ENCODE results near the gene ADAM30. TPM values are rescaled to one million over a fixed set of nuclear protein-coding genes. Genes with fewer than 3 reads are reported as not detected.

ADAM30 gene
- polyA plus RNA-seq, 2 donors: not detected

GRCh38 chr1:119879510-119880434 lies 16.5 kb downstream of the ADAM30 start:
- H3K27ac ChIP-seq (ENCODE audit: low read depth in 2 of 2, low read length in 1 of 2): no peak overlapping the region
- H3K4me1 ChIP-seq (ENCODE audit: control insufficient read depth in 2 of 2, insufficient read depth in 2 of 2, low read length in 1 of 2): no peaks in the 10 kb centered on the region
- no peaks in the 10 kb centered on the region for H3K9me3 ChIP-seq (ENCODE audit: control insufficient read depth in 2 of 2, insufficient read depth in 1 of 2, low read depth in 1 of 2, low read length in 1 of 2)
- H3K4me3 ChIP-seq (ENCODE audit: low read depth in 1 of 2, low read length in 2 of 2): no peak overlapping the region
- no peaks in the 10 kb centered on the region for H3K27me3 ChIP-seq (ENCODE audit: control insufficient read depth in 1 of 2, insufficient read depth in 2 of 2, low read length in 2 of 2)
- H3K36me3 ChIP-seq (ENCODE audit: control insufficient read depth in 2 of 2, insufficient read depth in 2 of 2, low read length in 1 of 2): no peaks in the 10 kb centered on the region
- WGBS, 2 donors: 80 to 82% methylated on average over 12 of the region's 12 CpGs

- H3K4me1 ChIP-seq (ENCODE audit: control insufficient read depth in 2 of 2, insufficient read depth in 2 of 2, low read length in 1 of 2): no peaks in the 10 kb centered on the region
- no peaks in the 10 kb centered on the region for H3K9me3 ChIP-seq (ENCODE audit: control insufficient read depth in 2 of 2, insufficient read depth in 1 of 2, low read depth in 1 of 2, low read length in 1 of 2)
- H3K27ac ChIP-seq (ENCODE audit: low read depth in 2 of 2, low read length in 1 of 2): no peak overlapping the region
- no peak overlapping the region for H3K4me3 ChIP-seq (ENCODE audit: low read depth in 1 of 2, low read length in 2 of 2)
- H3K36me3 ChIP-seq (ENCODE audit: control insufficient read depth in 2 of 2, insufficient read depth in 2 of 2, low read length in 1 of 2): no peaks in the 10 kb centered on the region
- no peaks in the 10 kb centered on the region for H3K27me3 ChIP-seq (ENCODE audit: control insufficient read depth in 1 of 2, insufficient read depth in 2 of 2, low read length in 2 of 2)
These were observed 18.1 kb downstream of the ADAM30 start for GRCh38 chr1:119878171-119878570.

GRCh38 chr1:119874186-119874585 lies 22.1 kb downstream of the ADAM30 start:
- no peaks in the 10 kb centered on the region for H3K4me1 ChIP-seq (ENCODE audit: control insufficient read depth in 2 of 2, insufficient read depth in 2 of 2, low read length in 1 of 2)
- no peaks in the 10 kb centered on the region for H3K9me3 ChIP-seq (ENCODE audit: control insufficient read depth in 2 of 2, insufficient read depth in 1 of 2, low read depth in 1 of 2, low read length in 1 of 2)
- H3K36me3 ChIP-seq (ENCODE audit: control insufficient read depth in 2 of 2, insufficient read depth in 2 of 2, low read length in 1 of 2): no peaks in the 10 kb centered on the region
- WGBS, 2 donors: 75 to 85% methylated on average over 2 of the region's 2 CpGs
- no peaks in the 10 kb centered on the region for H3K27me3 ChIP-seq (ENCODE audit: control insufficient read depth in 1 of 2, insufficient read depth in 2 of 2, low read length in 2 of 2)
- no peak overlapping the region for H3K27ac ChIP-seq (ENCODE audit: low read depth in 2 of 2, low read length in 1 of 2)
- no peak overlapping the region for H3K4me3 ChIP-seq (ENCODE audit: low read depth in 1 of 2, low read length in 2 of 2)

- Histone ChIP-seq H3K9me3 (ENCODE audit: control insufficient read depth in 2 of 2, insufficient read depth in 1 of 2, low read depth in 1 of 2, low read length in 1 of 2) (no peaks in the 10 kb centered on the region), H3K27ac (ENCODE audit: low read depth in 2 of 2, low read length in 1 of 2) (no peak overlapping the region), H3K27me3 (ENCODE audit: control insufficient read depth in 1 of 2, insufficient read depth in 2 of 2, low read length in 2 of 2) (no peaks in the 10 kb centered on the region), H3K4me1 (ENCODE audit: control insufficient read depth in 2 of 2, insufficient read depth in 2 of 2, low read length in 1 of 2) (no peaks in the 10 kb centered on the region), H3K4me3 (ENCODE audit: low read depth in 1 of 2, low read length in 2 of 2) (no peak overlapping the region), H3K36me3 (ENCODE audit: control insufficient read depth in 2 of 2, insufficient read depth in 2 of 2, low read length in 1 of 2) (no peaks in the 10 kb centered on the region)
- WGBS, 2 donors: 54% methylated on average over 4 of the region's 4 CpGs
These were observed 22.9 kb downstream of the ADAM30 start for GRCh38 chr1:119873135-119874015.

GRCh38 chr1:119871881-119872280 lies 24.4 kb downstream of the ADAM30 start:
- Histone ChIP-seq H3K36me3 (ENCODE audit: control insufficient read depth in 2 of 2, insufficient read depth in 2 of 2, low read length in 1 of 2) (no peaks in the 10 kb centered on the region), H3K4me1 (ENCODE audit: control insufficient read depth in 2 of 2, insufficient read depth in 2 of 2, low read length in 1 of 2) (no peaks in the 10 kb centered on the region), H3K27ac (ENCODE audit: low read depth in 2 of 2, low read length in 1 of 2) (no peak overlapping the region), H3K27me3 (ENCODE audit: control insufficient read depth in 1 of 2, insufficient read depth in 2 of 2, low read length in 2 of 2) (no peaks in the 10 kb centered on the region), H3K4me3 (ENCODE audit: low read depth in 1 of 2, low read length in 2 of 2) (no peak overlapping the region), H3K9me3 (ENCODE audit: control insufficient read depth in 2 of 2, insufficient read depth in 1 of 2, low read depth in 1 of 2, low read length in 1 of 2) (no peaks in the 10 kb centered on the region)
- WGBS, 2 donors: 85 to 87% methylated on average over 4 of the region's 4 CpGs

- H3K9me3 ChIP-seq (ENCODE audit: control insufficient read depth in 2 of 2, insufficient read depth in 1 of 2, low read depth in 1 of 2, low read length in 1 of 2): no peaks in the 10 kb centered on the region
- H3K4me1 ChIP-seq (ENCODE audit: control insufficient read depth in 2 of 2, insufficient read depth in 2 of 2, low read length in 1 of 2): no peaks in the 10 kb centered on the region
- no peak overlapping the region for H3K4me3 ChIP-seq (ENCODE audit: low read depth in 1 of 2, low read length in 2 of 2)
- H3K27me3 ChIP-seq (ENCODE audit: control insufficient read depth in 1 of 2, insufficient read depth in 2 of 2, low read length in 2 of 2): no peaks in the 10 kb centered on the region
- no peak overlapping the region for H3K27ac ChIP-seq (ENCODE audit: low read depth in 2 of 2, low read length in 1 of 2)
- no peaks in the 10 kb centered on the region for H3K36me3 ChIP-seq (ENCODE audit: control insufficient read depth in 2 of 2, insufficient read depth in 2 of 2, low read length in 1 of 2)
- 51 to 54% methylated on average over 20 of the region's 20 CpGs for WGBS, 2 donors
These were observed 25.3 kb downstream of the ADAM30 start for GRCh38 chr1:119870917-119871596.

- Histone ChIP-seq H3K4me1 (ENCODE audit: control insufficient read depth in 2 of 2, insufficient read depth in 2 of 2, low read length in 1 of 2) (no peaks in the 10 kb centered on the region), H3K27me3 (ENCODE audit: control insufficient read depth in 1 of 2, insufficient read depth in 2 of 2, low read length in 2 of 2) (no peaks in the 10 kb centered on the region), H3K36me3 (ENCODE audit: control insufficient read depth in 2 of 2, insufficient read depth in 2 of 2, low read length in 1 of 2) (no peaks in the 10 kb centered on the region), H3K9me3 (ENCODE audit: control insufficient read depth in 2 of 2, insufficient read depth in 1 of 2, low read depth in 1 of 2, low read length in 1 of 2) (no peaks in the 10 kb centered on the region), H3K4me3 (ENCODE audit: low read depth in 1 of 2, low read length in 2 of 2) (no peak overlapping the region), H3K27ac (ENCODE audit: low read depth in 2 of 2, low read length in 1 of 2) (no peak overlapping the region)
- WGBS, 2 donors: 76 to 84% methylated on average over 1 of the region's 1 CpG
These were observed 26.3 kb downstream of the ADAM30 start for GRCh38 chr1:119869995-119870394.

GRCh38 chr1:119868176-119868575 lies 28.1 kb downstream of the ADAM30 start:
- H3K4me1 ChIP-seq (ENCODE audit: control insufficient read depth in 2 of 2, insufficient read depth in 2 of 2, low read length in 1 of 2): no peaks in the 10 kb centered on the region
- no peak overlapping the region for H3K27ac ChIP-seq (ENCODE audit: low read depth in 2 of 2, low read length in 1 of 2)
- no peaks in the 10 kb centered on the region for H3K9me3 ChIP-seq (ENCODE audit: control insufficient read depth in 2 of 2, insufficient read depth in 1 of 2, low read depth in 1 of 2, low read length in 1 of 2)
- H3K27me3 ChIP-seq (ENCODE audit: control insufficient read depth in 1 of 2, insufficient read depth in 2 of 2, low read length in 2 of 2): no peaks in the 10 kb centered on the region
- WGBS, 2 donors: 74 to 75% methylated on average over 2 of the region's 2 CpGs
- H3K4me3 ChIP-seq (ENCODE audit: low read depth in 1 of 2, low read length in 2 of 2): no peak overlapping the region
- H3K36me3 ChIP-seq (ENCODE audit: control insufficient read depth in 2 of 2, insufficient read depth in 2 of 2, low read length in 1 of 2): no peaks in the 10 kb centered on the region

GRCh38 chr1:119866451-119866850 lies 29.9 kb downstream of the ADAM30 start:
- H3K4me3 ChIP-seq (ENCODE audit: low read depth in 1 of 2, low read length in 2 of 2): no peak overlapping the region
- no peaks in the 10 kb centered on the region for H3K4me1 ChIP-seq (ENCODE audit: control insufficient read depth in 2 of 2, insufficient read depth in 2 of 2, low read length in 1 of 2)
- H3K27ac ChIP-seq (ENCODE audit: low read depth in 2 of 2, low read length in 1 of 2): no peak overlapping the region
- no peaks in the 10 kb centered on the region for H3K27me3 ChIP-seq (ENCODE audit: control insufficient read depth in 1 of 2, insufficient read depth in 2 of 2, low read length in 2 of 2)
- WGBS, 2 donors: 67 to 77% methylated on average over 3 of the region's 3 CpGs
- H3K9me3 ChIP-seq (ENCODE audit: control insufficient read depth in 2 of 2, insufficient read depth in 1 of 2, low read depth in 1 of 2, low read length in 1 of 2): no peaks in the 10 kb centered on the region
- H3K36me3 ChIP-seq (ENCODE audit: control insufficient read depth in 2 of 2, insufficient read depth in 2 of 2, low read length in 1 of 2): no peaks in the 10 kb centered on the region

All from esophagus (tissue), 2 donors.